PFSK-1 (cell line): ENCODE results near the gene ITGA1.

Source experiments
- POLR2AphosphoS5 ChIP-seq: IDR thresholded peaks from 2 replicates; pipeline ENCODE4 v1.6.1; 2012; ENCODE audit warnings: low read depth, mild to moderate bottlenecking, control low read depth, low read length, moderate library complexity
- TF ChIP-seq, protein P1 (sequence below), 2 experiments: IDR thresholded peaks; 2 replicates each; pipeline versions ENCODE4 v1.6.1 to v1.8.0; 2011 to 2012; ENCODE audit warnings: low read depth in 2 of 2, low read length in 2 of 2, control low read depth in 1 of 2, inconsistent platforms in 1 of 2, mild to moderate bottlenecking in 1 of 2, moderate library complexity in 1 of 2; ENCODE audit not compliant: insufficient read depth in 1 of 2

DNA sequence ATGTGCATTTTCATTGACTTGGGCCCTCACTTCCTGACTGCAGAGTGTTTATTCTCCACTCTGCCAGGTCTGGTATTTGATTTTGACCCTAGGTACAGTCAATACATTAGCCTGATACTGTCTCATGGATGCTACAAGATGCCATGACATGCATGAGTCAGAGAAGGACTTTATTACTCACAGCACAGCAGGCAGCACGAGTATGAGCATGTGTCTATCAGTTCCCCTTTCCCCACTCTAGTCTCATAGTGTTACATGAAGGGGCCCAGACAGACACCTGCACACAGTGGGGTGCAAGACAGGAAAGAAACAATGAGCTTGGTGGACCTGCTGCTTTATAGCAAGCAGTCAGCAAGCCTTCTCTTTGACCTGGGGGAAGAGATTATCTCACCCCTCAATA, 221.0 kb downstream of the ITGA1 start:
- TF ChIP-seq, protein P1, sequence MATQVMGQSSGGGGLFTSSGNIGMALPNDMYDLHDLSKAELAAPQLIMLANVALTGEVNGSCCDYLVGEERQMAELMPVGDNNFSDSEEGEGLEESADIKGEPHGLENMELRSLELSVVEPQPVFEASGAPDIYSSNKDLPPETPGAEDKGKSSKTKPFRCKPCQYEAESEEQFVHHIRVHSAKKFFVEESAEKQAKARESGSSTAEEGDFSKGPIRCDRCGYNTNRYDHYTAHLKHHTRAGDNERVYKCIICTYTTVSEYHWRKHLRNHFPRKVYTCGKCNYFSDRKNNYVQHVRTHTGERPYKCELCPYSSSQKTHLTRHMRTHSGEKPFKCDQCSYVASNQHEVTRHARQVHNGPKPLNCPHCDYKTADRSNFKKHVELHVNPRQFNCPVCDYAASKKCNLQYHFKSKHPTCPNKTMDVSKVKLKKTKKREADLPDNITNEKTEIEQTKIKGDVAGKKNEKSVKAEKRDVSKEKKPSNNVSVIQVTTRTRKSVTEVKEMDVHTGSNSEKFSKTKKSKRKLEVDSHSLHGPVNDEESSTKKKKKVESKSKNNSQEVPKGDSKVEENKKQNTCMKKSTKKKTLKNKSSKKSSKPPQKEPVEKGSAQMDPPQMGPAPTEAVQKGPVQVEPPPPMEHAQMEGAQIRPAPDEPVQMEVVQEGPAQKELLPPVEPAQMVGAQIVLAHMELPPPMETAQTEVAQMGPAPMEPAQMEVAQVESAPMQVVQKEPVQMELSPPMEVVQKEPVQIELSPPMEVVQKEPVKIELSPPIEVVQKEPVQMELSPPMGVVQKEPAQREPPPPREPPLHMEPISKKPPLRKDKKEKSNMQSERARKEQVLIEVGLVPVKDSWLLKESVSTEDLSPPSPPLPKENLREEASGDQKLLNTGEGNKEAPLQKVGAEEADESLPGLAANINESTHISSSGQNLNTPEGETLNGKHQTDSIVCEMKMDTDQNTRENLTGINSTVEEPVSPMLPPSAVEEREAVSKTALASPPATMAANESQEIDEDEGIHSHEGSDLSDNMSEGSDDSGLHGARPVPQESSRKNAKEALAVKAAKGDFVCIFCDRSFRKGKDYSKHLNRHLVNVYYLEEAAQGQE (IDR thresholded peaks at IDR 0.05; ENCODE audit: insufficient read depth in 1 of 2, low read depth in 2 of 2, low read length in 2 of 2) = no peak
- TF ChIP-seq POLR2AphosphoS5 = no peak
